NB4 (cell line): ENCODE results near the gene SURF4.

Source experiments
- DNase-seq: peaks from one replicate; pipeline ENCODE4 v3.0.0; 2010; ENCODE audit warnings: low read depth
- H3K4me3 ChIP-seq: one replicate; pipeline ENCODE4 v1.5.1; 2011; ENCODE audit warnings: mild to moderate bottlenecking, low read depth, low read length, moderate library complexity
- MYC ChIP-seq: IDR thresholded peaks from 2 replicates; pipeline ENCODE4 v1.6.1; 2011; ENCODE audit warnings: low read depth, low read length
- POLR2A ChIP-seq: IDR thresholded peaks from 2 replicates; pipeline ENCODE4 v1.6.1; 2011; ENCODE audit warnings: mild to moderate bottlenecking; ENCODE audit not compliant: insufficient read length; ENCODE audit errors: extremely low read depth
- TF ChIP-seq, protein P1 (sequence below): IDR thresholded peaks from one replicate; pipeline ENCODE4 v1.5.1; 2012; ENCODE audit warnings: low read depth, low read length
- TF ChIP-seq, protein P2 (sequence below): IDR thresholded peaks from 2 replicates; pipeline ENCODE4 v1.6.1; 2011; ENCODE audit warnings: low read depth, low read length

Gene SURF4

DNA sequence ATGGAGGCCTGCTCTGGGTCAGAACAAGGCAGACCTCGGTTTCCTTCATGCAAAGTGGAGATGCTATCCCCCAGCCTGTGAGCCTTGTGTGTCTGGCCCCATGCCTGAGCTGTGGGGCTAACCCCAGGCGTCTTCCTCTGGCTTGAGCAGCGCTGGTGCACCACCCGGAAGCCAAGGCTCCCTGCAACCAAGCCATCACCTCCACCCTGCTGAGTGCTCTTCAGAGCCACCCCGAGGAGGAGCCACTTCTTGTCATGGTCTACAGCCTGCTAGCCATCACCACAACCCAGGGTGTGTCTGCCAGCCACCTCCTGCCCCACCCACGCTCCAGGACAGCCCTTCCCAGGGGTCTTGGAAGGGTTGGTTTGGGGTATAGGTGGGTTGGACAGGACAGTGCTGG, 25.7 kb upstream of the SURF4 start:
- H3K4me3 ChIP-seq = no peak overlapping the region
- TF ChIP-seq MYC = no peak
- TF ChIP-seq, protein P1, sequence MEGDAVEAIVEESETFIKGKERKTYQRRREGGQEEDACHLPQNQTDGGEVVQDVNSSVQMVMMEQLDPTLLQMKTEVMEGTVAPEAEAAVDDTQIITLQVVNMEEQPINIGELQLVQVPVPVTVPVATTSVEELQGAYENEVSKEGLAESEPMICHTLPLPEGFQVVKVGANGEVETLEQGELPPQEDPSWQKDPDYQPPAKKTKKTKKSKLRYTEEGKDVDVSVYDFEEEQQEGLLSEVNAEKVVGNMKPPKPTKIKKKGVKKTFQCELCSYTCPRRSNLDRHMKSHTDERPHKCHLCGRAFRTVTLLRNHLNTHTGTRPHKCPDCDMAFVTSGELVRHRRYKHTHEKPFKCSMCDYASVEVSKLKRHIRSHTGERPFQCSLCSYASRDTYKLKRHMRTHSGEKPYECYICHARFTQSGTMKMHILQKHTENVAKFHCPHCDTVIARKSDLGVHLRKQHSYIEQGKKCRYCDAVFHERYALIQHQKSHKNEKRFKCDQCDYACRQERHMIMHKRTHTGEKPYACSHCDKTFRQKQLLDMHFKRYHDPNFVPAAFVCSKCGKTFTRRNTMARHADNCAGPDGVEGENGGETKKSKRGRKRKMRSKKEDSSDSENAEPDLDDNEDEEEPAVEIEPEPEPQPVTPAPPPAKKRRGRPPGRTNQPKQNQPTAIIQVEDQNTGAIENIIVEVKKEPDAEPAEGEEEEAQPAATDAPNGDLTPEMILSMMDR = no peak
- no peak for TF ChIP-seq POLR2A
- TF ChIP-seq, protein P2, sequence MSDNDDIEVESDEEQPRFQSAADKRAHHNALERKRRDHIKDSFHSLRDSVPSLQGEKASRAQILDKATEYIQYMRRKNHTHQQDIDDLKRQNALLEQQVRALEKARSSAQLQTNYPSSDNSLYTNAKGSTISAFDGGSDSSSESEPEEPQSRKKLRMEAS = no peak
- DNase-seq = no peak

DNA sequence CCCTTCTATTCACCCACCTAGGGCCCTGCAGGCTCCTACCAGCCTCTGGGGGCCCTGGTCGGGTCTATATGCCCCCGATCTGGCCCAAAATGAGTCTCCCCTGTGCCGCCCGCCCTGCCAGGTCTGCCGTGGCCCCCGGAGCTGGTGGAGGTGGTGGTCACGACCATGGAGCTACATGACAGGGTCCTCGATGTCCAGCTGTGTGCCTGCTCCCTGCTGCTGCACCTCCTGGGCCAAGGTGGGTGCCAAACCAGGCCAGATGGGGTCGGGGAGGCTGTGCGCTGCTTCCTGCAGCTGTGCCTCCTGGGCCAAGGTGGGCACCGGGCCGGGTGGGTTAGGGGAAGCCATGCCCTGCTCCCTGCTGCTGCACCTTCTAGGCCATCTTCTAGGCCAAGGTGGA, 24.4 kb upstream of the SURF4 start:
- TF ChIP-seq, protein P1 = no peak
- TF ChIP-seq POLR2A (no peak), MYC (no peak)
- TF ChIP-seq, protein P2 = no peak

DNA sequence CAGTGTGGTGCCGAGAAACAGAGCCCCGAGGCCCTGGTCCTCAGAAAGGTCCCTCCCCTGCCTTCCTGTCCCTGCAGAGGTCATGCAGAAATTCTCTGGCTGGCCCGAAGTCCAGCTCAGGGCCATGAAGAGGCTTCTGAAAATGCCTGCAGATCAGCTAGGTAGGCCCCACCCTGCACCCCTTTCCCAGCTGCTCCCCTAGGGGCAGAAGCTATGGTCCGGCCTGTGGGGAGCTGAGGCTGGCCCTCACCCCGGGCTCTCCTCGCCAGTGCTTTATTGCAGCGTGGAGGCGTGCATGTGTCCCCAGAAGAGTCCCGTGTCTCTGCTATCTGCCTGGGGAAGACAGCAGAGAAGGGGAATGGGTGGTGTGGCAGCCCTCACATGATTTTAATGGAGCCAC, 22.0 kb upstream of the SURF4 start:
- TF ChIP-seq, protein P1 = no peak
- no peak for TF ChIP-seq POLR2A
- TF ChIP-seq, protein P2 = no peak
- no peak for TF ChIP-seq MYC
- no peak for DNase-seq
- H3K4me3 ChIP-seq = no peak overlapping the region

More for the DNA sequence above, 24.4 kb upstream of the SURF4 start:
- H3K4me3 ChIP-seq = no peak overlapping the region
- DNase-seq = no peak

DNA sequence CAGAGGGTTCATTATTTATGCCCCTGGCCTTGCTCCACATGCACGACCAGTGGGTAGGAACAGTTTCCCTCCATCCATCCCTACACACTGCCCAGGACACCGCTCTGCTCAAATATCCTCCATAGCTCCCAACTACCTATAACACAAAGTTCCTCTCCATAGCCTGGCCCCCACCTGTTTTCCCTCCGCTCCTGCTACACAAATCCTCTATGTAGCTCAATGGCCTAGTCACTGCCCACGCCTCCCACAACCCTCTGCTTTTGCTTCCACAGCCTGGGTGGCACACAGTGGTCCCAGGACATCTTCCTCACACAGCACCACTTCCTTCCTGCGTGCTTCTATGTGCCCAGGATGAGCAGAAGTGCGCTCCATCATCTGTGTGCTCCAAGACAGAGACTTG, 21.5 kb upstream of the SURF4 start:
- no peak overlapping the region for H3K4me3 ChIP-seq
- no peak for TF ChIP-seq MYC
- TF ChIP-seq, protein P2 = no peak
- TF ChIP-seq, protein P1 = no peak
- no peak for DNase-seq

DNA sequence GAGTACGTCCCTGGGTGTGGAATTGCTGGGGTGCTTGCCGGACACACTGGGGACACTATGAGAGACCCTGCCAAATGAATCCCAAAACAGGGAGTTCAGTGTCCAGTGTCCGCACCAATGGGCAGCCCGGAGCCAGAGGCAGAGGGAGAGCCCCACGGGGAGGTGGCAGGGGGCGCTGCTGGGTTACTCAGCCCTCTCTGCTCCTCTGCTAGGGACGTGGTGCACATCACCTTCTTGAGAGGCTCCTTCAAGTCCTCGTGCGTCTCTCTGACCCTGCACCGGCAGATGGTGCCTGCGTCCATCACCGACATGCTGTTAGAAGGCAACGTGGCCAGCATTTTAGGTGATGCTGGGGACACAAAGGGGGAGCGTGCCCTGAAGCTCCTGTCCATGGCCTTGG, 21.1 kb upstream of the SURF4 start:
- peak; percentile 57 for DNase-seq
- no peak for TF ChIP-seq POLR2A
- TF ChIP-seq, protein P2 = no peak
- TF ChIP-seq, protein P1 = peak; percentile 50
- no peak overlapping the region for H3K4me3 ChIP-seq
